A549 (cell line): ENCODE results near the gene SLC6A16. TPM values are rescaled to one million over a fixed set of nuclear protein-coding genes. Genes with fewer than 3 reads are reported as not detected.

Experiments used
- ATAC-seq, 2 experiments: fragments of 200-7000 bp in 1 of 2; fragments of >200 bp in 1 of 2; cut with Nextera tagmentation in 1 of 2; cut with Tn5 transposase in 1 of 2; 3 replicates each; pipeline versions ENCODE4 v1.8.0 to v1.9.1; 2018 to 2020; ENCODE audit warnings: mild to moderate bottlenecking in 1 of 2, moderate library complexity in 1 of 2
- CTCF ChIA-PET: fragments of 300-600 bp; sonication (Branson Sonifier 250); formaldehyde crosslinking; extraction: SDS; loops from one replicate; lab custom pipeline; 2021; ENCODE audit warnings: antibody characterized with exemption, inconsistent platforms; lab: Yijun Ruan, JAX
- POLR2A ChIA-PET: fragments of 350-600 bp; formaldehyde crosslinking; extraction: SDS; loops from one replicate; lab custom pipeline; 2021; ENCODE audit warnings: antibody characterized with exemption, inconsistent platforms; lab: Yijun Ruan, JAX
- DNase-seq, 2 experiments: peaks; one replicate each; pipeline versions ENCODE4 v3.0.0 to v3.0.0-alpha.2; 2011 to 2016; ENCODE audit warnings: low read depth in 1 of 2, low spot score in 1 of 2
- FAIRE-seq: peaks from 2 replicates; lab custom pipeline; 2011; peaks lifted over from hg19 to GRCh38; lab: Jason Lieb, UNC
- H3K27ac ChIP-seq, 2 experiments: fragments of >200 bp; sonication (Bioruptor Twin); formaldehyde crosslinking; 3 replicates each; pipeline ENCODE4 v1.5.1; 2016 to 2017
- H3K4me1 ChIP-seq: fragments of >200 bp; sonication (Bioruptor Twin); formaldehyde crosslinking; 3 replicates; pipeline ENCODE4 v1.6.1; 2016
- H3K4me2 ChIP-seq: fragments of >200 bp; sonication (Bioruptor Twin); formaldehyde crosslinking; 3 replicates; pipeline ENCODE4 v1.6.1; 2016
- H3K4me3 ChIP-seq: fragments of >200 bp; sonication (Bioruptor Twin); formaldehyde crosslinking; 3 replicates; pipeline ENCODE4 v1.5.1; 2016
- H3K9me3 ChIP-seq: fragments of >200 bp; sonication (Bioruptor Twin); formaldehyde crosslinking; 3 replicates; pipeline ENCODE4 v1.6.1; 2016
- CBX8 ChIP-seq: fragments of 200-600 bp; sonication (generic); IDR thresholded peaks from 2 replicates; pipeline ENCODE4 v1.6.1; 2016
- CHD4 ChIP-seq: fragments of 200-600 bp; sonication (generic); IDR thresholded peaks from 2 replicates; pipeline ENCODE4 v1.6.1; 2016; ENCODE audit warnings: antibody characterized with exemption, mild to moderate bottlenecking, borderline replicate concordance
- FOSL2 ChIP-seq, 2 experiments: fragments of 450-650 bp in 1 of 2; fragments of >200 bp in 1 of 2; sonication (Bioruptor Twin) in 1 of 2; formaldehyde crosslinking; IDR thresholded peaks; 2 replicates each; pipeline versions ENCODE4 v1.5.0 to v1.6.1; 2016 to 2020; ENCODE audit warnings: mild to moderate bottlenecking in 1 of 2, moderate library complexity in 1 of 2
- FOXS1 ChIP-seq: fragments of 250-450 bp; sonication (Bioruptor Pico); IDR thresholded peaks from 2 replicates; pipeline ENCODE4 v1.5.0; 2020; ENCODE audit warnings: mild to moderate bottlenecking, moderate library complexity
- GATA3 ChIP-seq: IDR thresholded peaks from 2 replicates; pipeline ENCODE4 v1.6.1; 2012; ENCODE audit warnings: borderline replicate concordance
- HES2 ChIP-seq: fragments of >200 bp; sonication (Bioruptor Twin); formaldehyde crosslinking; IDR thresholded peaks from 2 replicates; pipeline ENCODE4 v1.6.1; 2016
- JUN ChIP-seq, 2 experiments: fragments of >200 bp; sonication (Bioruptor Twin); formaldehyde crosslinking; IDR thresholded peaks; 2 replicates in 1 of 2; 3 replicates in 1 of 2; pipeline ENCODE4 v1.6.1; 2016 to 2017
- KDM1A ChIP-seq: fragments of 200-600 bp; sonication (generic); IDR thresholded peaks from 2 replicates; pipeline ENCODE4 v1.6.1; 2016; ENCODE audit warnings: low read depth, mild to moderate bottlenecking
- KDM5A ChIP-seq: fragments of 200-600 bp; sonication (generic); IDR thresholded peaks from 2 replicates; pipeline ENCODE4 v1.6.1; 2016; ENCODE audit warnings: antibody characterized with exemption, mild to moderate bottlenecking
- MYC ChIP-seq: IDR thresholded peaks from 2 replicates; pipeline ENCODE4 v1.6.1; 2012; ENCODE audit warnings: mild to moderate bottlenecking, inconsistent platforms, low read length, improper control_type of control experiment, borderline replicate concordance
- NR3C1 ChIP-seq: fragments of >200 bp; sonication (Bioruptor Twin); formaldehyde crosslinking; IDR thresholded peaks from 3 replicates; pipeline ENCODE4 v1.6.1; 2017
- PBX3 ChIP-seq: IDR thresholded peaks from 2 replicates; pipeline ENCODE4 v1.6.1; 2012
- REST ChIP-seq: fragments of 200-600 bp; sonication (generic); IDR thresholded peaks from 2 replicates; pipeline ENCODE4 v1.6.1; 2016; ENCODE audit warnings: antibody characterized with exemption, mild to moderate bottlenecking, moderate library complexity
- RFX5 ChIP-seq: fragments of 450-650 bp; IDR thresholded peaks from 2 replicates; pipeline ENCODE4 v1.7.1; 2014; ENCODE audit warnings: antibody characterized with exemption, mild to moderate bottlenecking, moderate library complexity
- RNF2 ChIP-seq: fragments of 200-600 bp; sonication (generic); IDR thresholded peaks from 2 replicates; pipeline ENCODE4 v1.6.1; 2016; ENCODE audit warnings: low read depth, mild to moderate bottlenecking, antibody characterized with exemption, moderate library complexity, borderline replicate concordance
- SMC3 ChIP-seq: fragments of >200 bp; sonication (Bioruptor Twin); formaldehyde crosslinking; IDR thresholded peaks from 3 replicates; pipeline ENCODE4 v1.6.1; 2018; ENCODE audit warnings: inconsistent platforms
- USF2 ChIP-seq: fragments of 450-650 bp; IDR thresholded peaks from 2 replicates; pipeline ENCODE4 v1.6.1; 2014; ENCODE audit warnings: antibody characterized with exemption
- ZC3H11A ChIP-seq: fragments of 450-650 bp; IDR thresholded peaks from 2 replicates; pipeline ENCODE4 v1.6.1; 2014; ENCODE audit warnings: antibody characterized with exemption, mild to moderate bottlenecking
- WGBS: methylation state at CpG from one replicate; pipeline ENCODE4 v1.1.6; 2017; ENCODE audit errors: missing lambda C conversion rate; 5-methylcytosine and 5-hydroxymethylcytosine counted together
- polyA plus RNA-seq, 4 experiments: library from polyadenylated mRNA; depleted of rRNA in 3 of 4; stranded (reverse); fragments of >200 nt; fragmentation: RNase III in 1 of 4; extraction: RNeasy Plus Mini Kit Qiagen cat#74134 plus additional on column Dnase treatment in 1 of 4; gene quantifications; 2 replicates in 3 of 4; 3 replicates in 1 of 4; pipeline ENCODE4 v1.2.3, GENCODE V29; 2011 to 2017

Gene SLC6A16
- polyA plus RNA-seq, 2 of the 4 experiments (the other 2 are of a cell fraction), result 3.2 to 5.9 TPM

GRCh38 chr19:49337267-49338022 lies 12.5 kb upstream of the SLC6A16 start:
- no peak for DNase-seq
- Histone ChIP-seq H3K27ac (no peak overlapping the region), H3K4me3 (no peak overlapping the region)
- TF ChIP-seq ZC3H11A (no peak), JUN (IDR thresholded peaks at IDR 0.05) (0 out of 5 replicates have a peak, but pooled peaks of 1 of the 2 experiments have one; percentile 37)
- TF ChIP-seq, all 56 proteins: peak for 1
- ATAC-seq (no peak), FAIRE-seq (no peak)
- 92% methylated on average over 19 of the region's 19 CpGs for WGBS
- Histone ChIP-seq H3K9me3 (no peaks in the 10 kb centered on the region), H3K4me1 (no peaks in the 10 kb centered on the region), H3K4me2 (no peak overlapping the region)
- POLR2A ChIA-PET, result no interaction called here
- CTCF ChIA-PET, result interaction anchor here (0.5 to 1.8 kb wide), 8 partner anchors 8 to 264 kb away, joined by 3 to 6 read pairs (median 3); no protein-coding TSS in a partner anchor

- no peak overlapping the region for H3K27ac ChIP-seq
- H3K9me3 ChIP-seq, result no peaks in the 10 kb centered on the region
- no peak overlapping the region for H3K4me2 ChIP-seq
- no peaks in the 10 kb centered on the region for H3K4me1 ChIP-seq
- TF ChIP-seq FOXS1 (CRISPR knock-in tag), result no peak
- TF ChIP-seq SMC3, result no peak
- TF ChIP-seq PBX3, result no peak
- TF ChIP-seq RFX5, result no peak
- no peak for TF ChIP-seq KDM1A
- FAIRE-seq (no peak), DNase-seq (no peak), ATAC-seq (no peak)
- no peak overlapping the region for H3K4me3 ChIP-seq
- ChIA-PET CTCF (interaction anchor here (0.9 to 1.8 kb wide), 5 partner anchors 8 to 129 kb away, joined by 3 to 6 read pairs (median 3); no protein-coding TSS in a partner anchor), POLR2A (no interaction called here)
- WGBS, result 91% methylated on average over 10 of the region's 10 CpGs
These were observed 11.7 kb upstream of the SLC6A16 start for GRCh38 chr19:49336482-49337266.

GRCh38 chr19:49335784-49336481 lies 10.9 kb upstream of the SLC6A16 start:
- H3K4me2 ChIP-seq, result no peak overlapping the region
- no peak for ATAC-seq
- no peaks in the 10 kb centered on the region for H3K4me1 ChIP-seq
- H3K27ac ChIP-seq, result no peak overlapping the region
- DNase-seq, result no peak
- H3K4me3 ChIP-seq, result no peak overlapping the region
- ChIA-PET CTCF (interaction anchor here (0.6 to 2.0 kb wide), 4 partner anchors 9 to 36 kb away, joined by 3 to 8 read pairs (median 3); no protein-coding TSS in a partner anchor), POLR2A (no interaction called here)
- no peaks in the 10 kb centered on the region for H3K9me3 ChIP-seq
- TF ChIP-seq FOSL2 (IDR thresholded peaks at IDR 0.05) (no peak), FOSL2 (CRISPR knock-in tag; IDR thresholded peaks at IDR 0.05) (no peak), GATA3 (no peak), KDM5A (no peak)
- WGBS, result 84% methylated on average over 14 of the region's 14 CpGs
- FAIRE-seq, result no peak

- CTCF ChIA-PET, result interaction anchor here (0.6 to 2.0 kb wide), 4 partner anchors 13 to 36 kb away, joined by 3 to 8 read pairs (median 4); no protein-coding TSS in a partner anchor
- ATAC-seq, result no peak
- Histone ChIP-seq H3K27ac (no peak within 1 kb of the TSS), H3K4me3 (no peak within 1 kb of the TSS), H3K9me3 (no peaks in the 10 kb centered on the region), H3K4me2 (no peak within 1 kb of the TSS), H3K4me1 (no peaks in the 10 kb centered on the region)
- 88% methylated on average over 13 of the region's 13 CpGs for WGBS
- POLR2A ChIA-PET, result no interaction called here
- no peak for DNase-seq
- no peak for FAIRE-seq
- no peak for TF ChIP-seq USF2
- TF ChIP-seq MYC, result no peak
- TF ChIP-seq REST, result no peak
- no peak for TF ChIP-seq HES2
- no peak for TF ChIP-seq CHD4
- no peak for TF ChIP-seq NR3C1
- TF ChIP-seq CBX8, result no peak
- no peak for TF ChIP-seq RNF2
These were observed 10.2 kb upstream of the SLC6A16 start, which contains the start of gene CD37 for GRCh38 chr19:49335071-49335783. CD37 (plus strand) TSS chr19:49335406; CDS start chr19:49335541, 135 bp downstream.
